HG03066 (cell line): Measurements from ENCODE around the gene ANO9.

Source experiments
- ATAC-seq: cut with Tn5 transposase; IDR thresholded peaks from one replicate; pipeline ENCODE4 v1.9.1; 2021; ENCODE audit warnings: low read depth; ENCODE audit not compliant: unreplicated experiment

ANO9 gene

DNA sequence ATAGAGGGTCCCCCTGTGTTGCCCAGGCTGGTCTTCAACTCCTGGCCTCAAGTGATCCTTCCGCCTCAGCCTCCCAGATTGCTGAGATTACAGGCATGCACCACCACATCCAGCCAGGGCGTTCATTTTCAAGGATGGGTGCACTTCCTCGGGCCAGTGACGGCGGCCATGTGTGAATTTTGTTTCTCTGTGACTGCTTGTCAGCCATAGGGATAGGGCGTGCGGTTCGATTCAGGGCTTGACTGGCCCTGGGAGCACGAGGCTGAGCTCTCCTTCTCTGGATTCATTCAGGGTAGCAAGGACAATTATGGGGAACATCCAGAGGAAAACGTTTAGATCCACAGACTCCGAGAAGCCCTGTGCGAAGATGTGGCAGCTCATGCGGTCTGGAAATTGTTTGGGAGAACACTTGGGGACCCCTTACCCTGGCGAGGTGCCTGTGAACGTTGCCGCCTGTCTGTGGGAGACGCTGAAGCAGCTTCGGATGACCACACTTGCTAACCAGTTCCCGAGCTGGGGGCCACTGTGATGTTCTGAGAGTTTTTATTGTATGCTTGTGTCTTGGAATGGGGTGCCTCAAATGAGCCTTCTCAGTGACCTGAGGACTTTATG, 11.2 kb upstream of the ANO9 start:
- ATAC-seq = no peak

DNA sequence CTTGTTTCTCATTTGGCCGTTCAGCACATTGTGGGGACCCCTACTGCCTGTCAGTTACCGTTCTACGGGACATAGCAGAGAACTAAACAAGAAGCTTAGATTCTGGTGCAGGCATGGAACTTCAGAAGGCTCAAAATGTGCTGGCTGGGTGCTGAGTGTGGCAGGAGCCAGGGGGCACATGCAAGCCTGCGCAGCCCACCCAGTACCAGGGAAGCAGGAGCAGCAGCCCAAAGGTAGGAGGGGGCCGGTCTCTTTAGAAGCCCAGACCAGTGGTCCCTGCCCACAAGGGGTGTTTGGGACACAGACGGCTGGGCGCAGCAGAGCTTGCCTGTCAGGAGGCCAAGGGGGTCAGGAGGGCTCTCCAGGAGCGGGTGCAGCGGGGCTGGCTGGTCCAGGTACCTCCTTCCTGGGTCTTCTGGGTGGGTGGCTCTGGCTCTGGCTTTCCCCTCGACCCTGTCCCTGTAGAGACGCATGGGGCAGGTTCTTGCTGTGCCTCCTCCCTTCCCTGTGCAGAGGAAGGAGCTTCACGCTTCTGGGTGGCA, 10.5 kb upstream of the ANO9 start:
- ATAC-seq = no peak

DNA sequence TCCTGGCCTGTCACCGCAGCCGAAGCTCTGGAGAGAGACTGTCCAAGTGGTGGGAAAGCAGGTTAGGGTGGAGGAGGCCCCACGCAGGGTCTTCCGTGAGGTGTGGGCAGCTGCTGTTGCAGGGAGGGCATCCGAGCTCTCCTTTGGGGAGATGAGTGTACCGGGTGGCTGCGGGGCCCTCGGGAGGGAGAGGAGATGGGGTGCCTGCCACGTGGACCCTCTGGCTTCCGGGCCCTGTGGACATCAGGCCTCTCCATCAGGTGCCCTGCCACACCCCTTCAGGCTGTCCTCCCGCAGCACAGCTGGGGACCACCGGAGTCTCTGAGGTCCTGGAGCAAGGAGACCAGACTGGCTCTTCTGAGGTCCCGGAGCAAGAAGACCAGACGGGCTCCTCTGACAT, 9.9 kb upstream of the ANO9 start:
- no peak for ATAC-seq

DNA sequence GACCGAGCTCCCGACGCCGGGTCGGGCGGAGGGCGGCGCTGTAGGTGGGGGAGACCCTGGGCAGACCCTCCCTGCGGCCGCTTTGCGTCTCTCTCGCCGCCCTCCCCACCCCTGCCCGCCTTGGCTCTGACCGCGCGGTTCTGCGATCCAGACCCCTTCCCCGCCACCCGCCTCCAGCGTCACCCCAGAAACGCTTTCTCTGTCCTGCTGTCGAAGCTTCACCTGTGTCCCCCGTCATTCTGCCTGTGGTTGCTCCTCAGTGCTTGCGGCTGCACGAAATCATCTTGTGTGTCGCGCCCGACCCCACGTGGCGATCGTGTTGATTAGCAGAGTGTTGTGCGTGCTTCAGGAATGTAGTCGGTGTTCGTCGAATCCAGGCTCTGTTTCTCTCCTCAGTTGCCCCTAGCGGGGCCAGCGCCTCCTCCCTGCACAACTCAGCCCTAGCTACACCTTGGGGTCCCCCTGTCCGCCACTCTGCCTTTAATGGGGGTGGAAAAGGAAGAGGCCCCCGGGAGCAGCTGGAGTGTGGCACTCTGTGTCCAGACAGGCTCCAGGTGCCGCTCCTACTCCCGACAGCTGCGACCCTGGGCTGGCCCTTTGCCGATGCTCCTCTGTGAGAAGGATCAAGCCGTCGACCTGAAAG, 9.1 kb upstream of the ANO9 start:
- peak; percentile 17 for ATAC-seq

DNA sequence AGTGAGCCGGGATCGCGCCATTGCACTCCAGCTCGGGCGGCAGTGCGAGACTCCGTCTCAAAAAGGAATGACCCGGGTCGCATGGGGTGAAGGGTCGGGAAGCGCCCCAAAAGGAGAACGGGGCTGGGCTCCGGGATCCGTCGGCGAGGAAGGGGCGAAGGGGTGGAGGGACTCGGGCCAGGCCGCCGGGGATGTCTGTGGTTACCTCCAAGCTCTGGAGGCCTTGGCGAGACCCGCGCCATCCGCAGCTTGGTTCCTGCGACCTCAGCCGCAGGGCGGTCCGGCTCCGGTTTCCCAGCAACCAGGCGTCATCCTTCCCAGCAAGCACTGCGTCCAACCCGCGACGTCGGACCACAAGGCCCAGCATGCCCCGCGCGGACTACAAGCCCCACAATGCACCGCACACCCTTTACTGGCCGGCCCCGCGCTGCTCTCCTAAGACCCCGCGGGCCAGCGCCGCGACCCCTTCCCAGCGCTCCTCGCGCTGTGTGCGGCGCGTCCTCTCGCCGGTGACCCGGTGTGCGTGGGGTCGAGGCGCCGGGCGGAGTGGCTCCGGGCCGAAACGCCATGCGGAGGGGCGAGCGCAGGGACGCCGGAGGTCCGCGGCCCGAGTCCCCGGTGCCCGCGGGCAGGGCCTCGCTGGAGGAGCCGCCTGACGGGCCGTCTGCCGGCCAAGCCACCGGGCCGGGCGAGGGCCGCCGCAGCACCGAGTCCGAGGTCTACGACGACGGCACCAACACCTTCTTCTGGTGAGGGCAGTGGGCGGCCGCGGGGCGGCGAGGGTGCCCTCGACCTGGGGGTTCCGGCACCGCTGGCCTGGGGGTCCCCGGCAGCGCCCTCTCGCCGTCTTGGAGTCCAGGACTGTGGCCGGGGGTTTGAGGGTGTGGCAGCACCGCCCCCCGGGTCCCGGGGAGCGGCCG, 8.3 kb upstream of the ANO9 start, which contains the start of gene PTDSS2:
TSS of gene PTDSS2 (plus strand) at position 391 of the 920 bp plus-strand sequence. CDS start at position 568, 177 bp downstream.
- peak; percentile 76 for ATAC-seq

DNA sequence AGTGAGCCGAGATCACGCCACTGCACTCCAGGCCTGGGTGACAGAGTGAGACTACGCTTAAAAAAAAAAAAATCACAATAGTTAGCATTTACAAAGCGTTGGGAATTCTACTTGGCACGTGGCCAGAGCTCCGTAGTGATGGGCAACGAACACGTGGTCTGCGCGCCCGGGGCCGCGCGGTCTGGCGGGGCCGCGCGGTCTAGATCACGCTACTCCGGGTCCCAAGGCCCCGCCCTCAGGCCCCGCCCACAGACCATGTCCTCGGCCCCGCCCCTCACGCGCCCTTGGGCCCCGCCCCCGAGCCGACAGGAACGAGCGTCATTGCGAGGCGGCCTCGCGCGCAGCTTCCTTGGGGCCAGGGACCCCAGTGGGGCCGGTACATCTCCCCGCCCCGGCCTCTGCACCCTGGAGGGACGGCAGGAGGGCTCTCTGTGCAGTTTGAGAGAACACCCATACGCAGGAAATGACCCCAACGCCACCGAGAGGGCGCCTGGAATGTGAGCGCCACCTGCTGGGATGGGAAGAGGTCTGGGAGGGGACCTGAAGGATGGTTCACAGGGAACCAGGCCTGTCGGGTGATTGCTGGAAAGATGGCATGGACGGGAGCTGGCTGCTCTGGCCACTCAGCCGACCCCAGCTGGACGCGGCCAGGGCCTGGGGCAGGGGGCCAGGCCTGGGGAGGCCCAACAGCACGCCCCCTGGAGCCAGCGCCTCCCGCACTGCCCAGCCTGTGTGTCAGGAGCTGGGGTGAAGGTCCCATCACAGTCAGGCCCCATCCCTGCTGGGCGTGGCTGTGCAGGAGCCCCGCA, 6.3 kb upstream of the ANO9 start:
- no peak for ATAC-seq

DNA sequence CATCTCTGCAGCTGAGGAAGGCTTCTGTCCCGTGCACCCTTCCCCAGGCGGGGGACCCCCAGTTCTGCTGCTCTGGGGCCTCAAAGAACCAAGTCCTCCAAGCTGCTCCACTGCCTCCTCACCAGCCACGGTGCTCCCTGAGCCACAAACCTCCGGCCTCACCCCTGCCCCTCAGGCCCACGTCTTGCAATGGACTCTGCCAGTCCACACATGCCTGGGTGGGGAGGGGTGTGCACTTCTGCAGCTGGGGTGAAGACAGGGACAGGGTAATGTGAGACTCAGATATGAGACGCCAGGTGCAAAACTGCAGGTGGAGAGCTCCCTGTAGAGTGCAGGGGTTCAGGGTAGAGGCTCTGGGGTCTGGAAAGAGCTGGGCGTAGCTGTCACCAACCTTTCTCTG, 5.1 kb upstream of the ANO9 start:
- ATAC-seq = no peak

DNA sequence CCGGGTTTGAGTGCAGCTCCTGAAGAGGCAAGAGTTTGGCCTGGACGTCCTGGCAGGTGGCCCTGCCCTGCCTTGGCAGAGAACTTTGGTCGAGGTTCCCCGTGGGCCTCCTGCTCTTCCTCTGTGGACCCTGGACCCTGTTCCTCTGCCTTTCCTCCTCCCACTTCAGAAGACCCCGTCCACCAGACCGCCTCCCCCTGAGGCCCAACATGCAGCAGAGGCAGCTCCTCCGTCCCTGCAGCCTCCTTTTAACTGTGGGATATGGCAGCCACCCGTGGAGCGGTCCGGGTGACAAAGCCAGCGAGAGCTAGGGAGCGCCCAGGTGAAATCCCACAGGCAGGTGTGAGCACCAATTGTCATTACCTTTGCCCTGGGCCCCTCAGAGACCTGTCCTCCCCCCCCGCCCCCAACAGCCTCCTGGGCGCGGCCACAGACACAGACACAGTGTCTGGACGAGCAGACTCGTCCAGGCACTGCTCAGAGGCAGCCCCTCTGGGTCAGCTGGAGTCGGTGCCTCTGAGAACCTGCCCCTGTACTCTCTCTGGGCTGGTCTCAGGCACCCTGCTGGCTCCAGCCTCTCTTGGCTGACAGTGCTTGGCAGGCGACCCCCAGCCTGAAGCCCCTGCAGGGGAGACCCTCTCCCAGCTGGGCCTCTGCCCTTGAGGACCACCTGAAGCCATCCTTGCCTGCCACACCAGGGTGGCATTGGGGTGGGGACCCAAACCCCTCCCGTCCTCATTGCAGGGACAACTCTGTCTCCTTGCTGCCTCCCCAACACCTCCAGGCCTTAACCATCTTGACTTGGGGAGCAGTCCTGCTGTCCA, 4.2 kb upstream of the ANO9 start:
- no peak for ATAC-seq

DNA sequence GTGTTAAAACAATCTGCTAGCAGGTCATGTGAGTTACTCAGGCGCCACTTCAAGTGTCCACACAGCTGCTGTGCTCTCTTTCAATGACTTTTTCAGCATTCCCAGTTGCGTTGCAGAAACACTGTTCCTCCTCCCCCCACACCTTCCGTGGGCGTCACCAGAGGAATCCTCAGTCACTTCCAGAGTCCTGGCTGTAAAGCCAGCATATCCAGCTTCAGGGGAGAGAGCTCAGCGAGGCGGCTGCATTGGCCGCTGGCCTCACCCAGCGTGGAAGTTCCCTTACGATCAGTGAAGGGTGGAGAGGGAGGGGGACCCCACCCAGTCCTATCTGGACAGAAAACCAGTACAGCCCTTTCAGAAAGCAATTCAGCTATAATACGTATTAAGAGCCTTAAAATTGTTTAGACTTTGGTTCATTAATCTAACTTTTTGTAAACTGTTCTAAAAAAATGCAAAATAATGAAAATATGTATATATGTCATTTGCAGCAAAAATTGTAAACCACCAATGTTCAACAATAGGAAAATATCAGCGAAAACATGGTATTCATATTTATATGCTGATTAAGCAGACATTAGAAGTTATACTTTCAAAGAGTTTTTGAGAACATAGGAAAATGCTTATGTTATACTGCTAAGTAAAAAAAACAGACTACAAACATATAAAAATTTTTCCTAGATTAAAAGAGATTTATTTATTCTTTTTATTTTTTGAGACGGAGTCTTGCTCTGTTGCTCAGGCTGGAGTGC, 2.8 kb upstream of the ANO9 start:
- ATAC-seq = no peak

DNA sequence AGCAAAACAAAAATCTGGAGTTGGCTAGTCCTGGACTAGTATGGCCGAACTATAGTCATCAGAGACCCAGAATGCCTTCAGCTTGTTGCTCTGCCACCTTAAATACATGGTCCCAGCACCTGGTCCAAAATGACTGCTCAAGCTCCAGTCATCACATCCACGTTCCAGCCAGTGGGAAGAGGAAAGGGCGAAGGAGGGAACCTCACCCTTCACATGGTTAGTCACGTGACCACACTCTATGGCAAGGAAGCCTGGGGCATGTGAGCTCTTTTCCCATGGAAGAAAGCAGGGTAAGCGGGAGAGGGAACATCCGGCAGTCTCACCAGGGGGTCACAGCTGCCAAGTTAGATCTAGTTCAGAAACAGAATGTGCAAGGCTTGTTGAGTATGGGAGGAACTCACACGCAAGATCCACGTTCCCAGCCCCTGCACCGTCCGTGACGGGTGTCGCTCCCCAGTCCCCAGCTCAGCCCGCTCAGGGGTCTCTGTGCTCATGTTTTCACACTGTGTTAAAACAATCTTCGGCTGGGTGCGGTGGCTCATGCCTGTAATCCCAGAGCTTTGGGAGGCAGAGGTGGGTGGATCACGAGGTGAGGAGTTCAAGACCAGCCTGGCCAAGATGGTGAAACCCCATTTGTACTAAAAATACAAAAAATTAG, 1.9 kb upstream of the ANO9 start:
- ATAC-seq = no peak

DNA sequence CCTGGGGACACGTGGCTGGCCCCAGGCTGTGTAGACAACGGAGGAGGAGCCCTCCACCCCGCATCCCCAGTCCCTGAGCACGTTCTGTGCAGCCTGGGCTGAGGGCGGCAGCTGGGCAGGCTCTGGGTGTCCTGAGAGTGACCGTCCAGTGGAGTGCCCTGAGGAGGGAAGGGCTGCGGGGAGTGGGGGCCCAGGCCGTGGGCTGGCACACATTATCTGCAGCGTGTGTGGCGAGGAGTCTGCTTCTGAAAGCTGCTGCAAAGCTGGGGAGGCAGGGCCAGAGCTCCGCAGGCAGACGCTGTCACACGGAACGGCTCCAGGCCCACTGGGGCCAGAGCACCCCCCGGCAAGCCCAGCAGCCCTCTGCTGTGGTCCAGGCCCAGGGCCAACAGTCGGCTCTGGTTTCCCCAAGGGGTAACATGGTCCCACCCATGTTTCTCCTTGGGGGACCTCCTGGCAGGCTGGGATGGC, 835 bp upstream of the ANO9 start:
- no peak for ATAC-seq

DNA sequence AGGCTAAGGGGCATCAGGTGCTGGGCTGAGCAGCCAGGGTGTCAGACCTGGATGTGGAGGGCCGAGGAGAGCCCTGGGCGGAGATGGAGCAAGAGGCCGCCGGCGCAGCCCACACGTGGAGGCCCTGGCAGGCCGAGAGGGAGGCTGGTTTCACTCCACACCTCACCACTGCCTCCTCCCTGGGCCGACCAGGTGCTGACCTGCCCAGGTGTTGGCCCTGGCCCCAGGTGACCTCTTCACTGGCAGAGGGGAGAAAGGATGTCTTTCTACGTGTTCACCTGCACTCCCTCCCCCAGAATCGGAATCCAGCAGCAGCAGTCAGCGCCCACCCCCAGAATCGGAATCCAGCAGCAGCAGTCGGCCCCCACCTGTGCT, 781 bp downstream of the ANO9 start:
- no peak for ATAC-seq

DNA sequence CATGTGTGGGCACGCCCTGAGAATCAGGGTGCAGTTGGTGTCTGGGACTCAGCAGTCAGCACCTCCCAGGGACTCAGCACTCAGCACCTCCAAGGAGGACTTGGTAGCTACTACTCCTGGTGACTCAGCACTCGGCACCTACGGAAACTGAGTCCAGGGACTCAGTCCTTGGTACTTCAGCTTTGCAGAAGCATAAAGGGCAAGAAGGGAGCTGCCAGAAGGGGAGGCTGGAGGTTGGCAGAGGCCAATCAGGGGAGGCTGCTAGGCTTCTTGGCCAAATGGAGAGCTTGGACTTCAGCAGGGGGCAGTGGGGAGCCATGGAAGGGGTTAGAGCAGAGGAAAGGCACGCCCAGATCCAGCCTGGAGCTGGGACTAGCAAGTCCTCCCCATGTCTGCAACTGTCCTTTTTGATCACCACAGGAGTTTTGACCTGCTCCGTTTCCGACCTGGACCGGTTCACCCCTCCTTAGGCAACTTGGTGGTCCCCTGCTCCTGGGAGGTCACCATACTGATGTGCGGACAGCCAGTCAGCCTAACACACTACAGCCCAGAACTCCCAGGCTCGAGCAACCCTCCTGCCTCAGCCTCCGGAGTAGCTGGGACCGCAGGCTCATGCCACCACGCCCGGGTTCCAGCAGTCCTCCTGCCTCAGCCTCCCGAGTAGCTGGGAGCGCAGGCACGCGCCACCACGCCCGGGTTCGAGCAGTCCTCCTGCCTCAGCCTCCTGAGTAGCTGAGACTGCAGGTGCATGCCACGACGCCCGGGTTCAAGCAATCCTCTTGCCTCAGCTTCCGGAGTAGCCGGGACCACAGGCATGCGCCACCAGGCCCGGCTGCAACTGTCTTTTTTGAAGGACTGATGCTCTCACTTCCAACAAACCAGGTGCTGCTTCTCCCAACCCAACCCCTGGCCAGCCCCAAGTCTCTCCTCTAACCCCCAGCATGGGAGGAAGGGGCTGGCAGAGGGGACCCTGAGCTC, 1.5 kb downstream of the ANO9 start:
- ATAC-seq = no peak

DNA sequence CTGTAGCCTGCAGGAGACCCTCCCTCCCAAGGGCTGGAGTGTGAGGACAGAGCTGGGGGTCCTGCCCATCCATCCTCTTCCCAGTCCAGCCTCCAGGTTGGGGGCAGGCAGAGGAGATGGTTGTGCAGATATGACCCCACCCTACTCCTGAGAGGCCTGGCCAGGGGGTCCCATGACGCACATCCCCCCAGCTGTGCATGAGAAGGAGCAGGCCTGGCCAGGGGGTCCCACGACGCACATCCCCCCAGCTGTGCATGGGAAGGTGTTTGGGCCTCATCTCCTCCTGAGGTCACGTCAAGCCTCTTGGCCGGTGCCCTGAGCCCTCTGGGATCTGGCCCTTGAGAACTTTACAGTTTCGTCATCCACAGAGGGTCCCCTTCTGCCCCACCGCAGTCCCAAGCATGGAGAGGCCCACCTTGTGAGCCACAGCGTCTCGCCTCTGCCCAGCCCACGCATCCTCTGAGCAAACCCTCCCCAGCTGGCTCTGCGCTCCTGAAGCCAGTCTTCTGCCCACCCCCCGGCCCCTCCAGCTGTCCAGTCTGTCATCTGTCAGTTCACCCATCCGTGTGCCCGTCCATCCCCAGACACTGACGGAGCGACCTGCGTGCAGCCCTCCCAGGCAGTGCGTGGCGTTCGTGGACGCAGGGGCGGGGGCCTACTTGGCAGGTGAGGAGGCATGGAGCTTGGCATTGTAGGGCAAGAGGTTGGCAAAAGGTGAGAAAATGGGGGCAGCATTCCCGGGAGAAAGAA, 2.3 kb downstream of the ANO9 start:
- no peak for ATAC-seq

DNA sequence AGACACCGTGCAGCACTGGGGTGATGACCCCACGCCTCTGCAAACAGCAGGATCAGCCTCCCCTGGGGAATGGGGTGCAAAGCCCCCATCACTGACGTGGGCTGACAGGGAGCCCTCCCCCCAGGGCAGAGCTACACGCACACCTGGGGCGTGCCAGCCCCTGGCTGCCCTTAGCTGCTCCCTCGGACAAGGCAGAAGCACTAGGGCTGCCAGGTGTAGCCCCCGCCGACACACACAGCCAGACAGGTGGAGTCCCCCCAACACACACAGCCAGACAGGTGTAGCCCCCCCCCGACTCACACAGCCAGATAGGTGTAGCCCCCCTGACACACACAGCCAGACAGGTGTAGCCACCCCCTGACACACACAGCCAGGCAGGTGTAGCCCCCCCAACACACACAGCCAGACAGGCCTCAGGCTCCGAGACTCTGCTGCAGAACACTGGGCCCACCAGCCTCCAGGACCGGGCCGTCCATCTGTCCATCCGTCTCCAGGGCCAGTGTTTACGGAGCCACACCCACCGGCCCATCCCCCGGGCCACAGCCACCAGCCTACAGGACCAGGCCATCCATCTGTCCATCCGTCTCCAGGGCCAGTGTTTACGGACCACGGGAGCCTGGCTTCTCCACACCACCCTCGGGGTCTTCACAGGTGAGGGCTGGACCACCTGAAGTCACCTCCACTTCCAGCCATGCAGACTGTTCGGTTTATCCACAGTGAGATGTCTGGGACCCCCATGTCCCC, 3.5 kb downstream of the ANO9 start:
- ATAC-seq = no peak
